SK-N-SH (cell line): ENCODE results near the gene SFXN5. TPM values are rescaled to one million over a fixed set of nuclear protein-coding genes. Genes with fewer than 3 reads are reported as not detected.

Experiments used
- CTCF ChIA-PET: fragments of 300-600, 350-600 bp; formaldehyde crosslinking; extraction: SDS; loops from one replicate; lab custom pipeline; 2021; lab: Yijun Ruan, JAX
- POLR2A ChIA-PET: fragments of 350-600 bp; sonication (Branson Sonifier 250); formaldehyde crosslinking; extraction: SDS; loops from one replicate; lab custom pipeline; 2020; ENCODE audit warnings: antibody characterized with exemption, inconsistent platforms; lab: Yijun Ruan, JAX
- DNase-seq: peaks from one replicate; pipeline ENCODE4 v3.0.0; 2012
- H2AFZ ChIP-seq: fragments of 200-600 bp; sonication (generic); 2 replicates; pipeline ENCODE4 v1.8.1; 2016; ENCODE audit warnings: antibody characterized with exemption, mild to moderate bottlenecking, low read depth
- H3F3A ChIP-seq: fragments of 200-600 bp; sonication (generic); replicated peaks from 2 replicates; pipeline ENCODE3; 2016; ENCODE audit warnings: antibody characterized with exemption, mild to moderate bottlenecking; ENCODE audit not compliant: insufficient read depth
- H3K27ac ChIP-seq, 2 experiments: fragments of 200-500 bp in 1 of 2; fragments of 200-600 bp in 1 of 2; sonication (Bioruptor generic) in 1 of 2; sonication (generic), shearing (Covaris generic) in 1 of 2; 2 replicates each; pipeline versions ENCODE4 v1.5.1 to v1.6.1; 2014 to 2016; ENCODE audit warnings: low read depth in 2 of 2, inconsistent platforms in 1 of 2, low read length in 1 of 2, mild to moderate bottlenecking in 1 of 2, mixed read lengths in 1 of 2
- H3K27me3 ChIP-seq: fragments of 200-600 bp; sonication (generic), shearing (Covaris generic); 2 replicates; pipeline ENCODE4 v1.6.1; 2016; ENCODE audit warnings: mixed run types; ENCODE audit not compliant: insufficient read depth
- H3K36me3 ChIP-seq, 2 experiments: fragments of 200-500 bp in 1 of 2; fragments of 200-600 bp in 1 of 2; sonication (Bioruptor generic) in 1 of 2; sonication (generic) in 1 of 2; replicated peaks in 1 of 2; 2 replicates each; pipeline versions ENCODE3 to v1.5.1; 2014 to 2016; ENCODE audit warnings: low read length in 1 of 2, mild to moderate bottlenecking in 1 of 2; ENCODE audit not compliant: insufficient read depth in 2 of 2, control insufficient read depth in 1 of 2
- H3K4me1 ChIP-seq, 2 experiments: fragments of 200-500 bp in 1 of 2; fragments of 200-600 bp in 1 of 2; sonication (Bioruptor generic) in 1 of 2; sonication (generic), shearing (Covaris generic) in 1 of 2; 2 replicates each; pipeline versions ENCODE4 v1.5.1 to v1.6.1; 2014 to 2016; ENCODE audit warnings: low read depth in 1 of 2, low read length in 1 of 2, mixed run types in 1 of 2; ENCODE audit not compliant: insufficient read depth in 2 of 2, control insufficient read depth in 1 of 2
- H3K4me2 ChIP-seq: fragments of 200-600 bp; sonication (generic), shearing (Covaris generic); 2 replicates; pipeline ENCODE4 v1.6.1; 2017; ENCODE audit warnings: mixed run types
- H3K4me3 ChIP-seq, 2 experiments: fragments of 200-500 bp in 1 of 2; fragments of 200-600 bp in 1 of 2; sonication (Bioruptor generic) in 1 of 2; sonication (generic), shearing (Covaris generic) in 1 of 2; 2 replicates each; pipeline versions ENCODE4 v1.5.1 to v1.8.1; 2014 to 2016; ENCODE audit warnings: low read depth in 2 of 2, inconsistent platforms in 1 of 2, low read length in 1 of 2, mild to moderate bottlenecking in 1 of 2, mixed read lengths in 1 of 2, moderate library complexity in 1 of 2
- H3K79me2 ChIP-seq: fragments of 200-600 bp; sonication (generic); 2 replicates; pipeline ENCODE4 v1.8.1; 2017; ENCODE audit warnings: mild to moderate bottlenecking; ENCODE audit not compliant: insufficient read depth
- H3K9ac ChIP-seq: fragments of 200-600 bp; sonication (generic); 2 replicates; pipeline ENCODE4 v1.6.1; 2017; ENCODE audit warnings: mixed run types
- H3K9me2 ChIP-seq: fragments of 200-600 bp; sonication (generic); 2 replicates; pipeline ENCODE4 v1.6.1; 2017; ENCODE audit warnings: mixed run types
- H3K9me3 ChIP-seq: fragments of 200-600 bp; sonication (generic); 2 replicates; pipeline ENCODE4 v1.6.1; 2017; ENCODE audit warnings: mixed run types, mild to moderate bottlenecking, moderate library complexity
- H4K20me1 ChIP-seq: fragments of 200-600 bp; sonication (generic); 2 replicates; pipeline ENCODE4 v1.6.1; 2017; ENCODE audit warnings: mild to moderate bottlenecking, mixed run types; ENCODE audit not compliant: insufficient read depth
- EZH2phosphoT487 ChIP-seq: fragments of 200-600 bp; sonication (generic); IDR thresholded peaks from 2 replicates; pipeline ENCODE4 v1.6.1; 2017; ENCODE audit warnings: low read depth, mixed run types, mild to moderate bottlenecking, antibody characterized with exemption, moderate library complexity, borderline replicate concordance
- FOSL2 ChIP-seq: IDR thresholded peaks from 2 replicates; pipeline ENCODE4 v1.4.0; 2012; ENCODE audit warnings: low read depth, mild to moderate bottlenecking, moderate library complexity, borderline replicate concordance
- FOXJ3 ChIP-seq: sonication (generic); formaldehyde crosslinking; IDR thresholded peaks from 2 replicates; pipeline ENCODE4 v1.5.1; 2020; ENCODE audit warnings: mild to moderate bottlenecking, missing genetic modification reagents
- GATA2 ChIP-seq: sonication (generic); formaldehyde crosslinking; IDR thresholded peaks from 2 replicates; pipeline ENCODE4 v1.5.0; 2020; ENCODE audit warnings: mild to moderate bottlenecking, missing genetic modification reagents
- JUND ChIP-seq: IDR thresholded peaks from 2 replicates; pipeline ENCODE4 v1.4.0; 2012
- MEF2A ChIP-seq: IDR thresholded peaks from 2 replicates; pipeline ENCODE4 v1.4.0; 2012; ENCODE audit warnings: low read depth, borderline replicate concordance
- MXI1 ChIP-seq: IDR thresholded peaks from 2 replicates; pipeline ENCODE4 v1.6.1; 2012; ENCODE audit warnings: mild to moderate bottlenecking, low read depth, low read length, improper control_type of control experiment
- NFIC ChIP-seq: IDR thresholded peaks from 2 replicates; pipeline ENCODE4 v1.4.0; 2012; ENCODE audit warnings: borderline replicate concordance
- NRF1 ChIP-seq: IDR thresholded peaks from 2 replicates; pipeline ENCODE4 v1.6.1; 2012; ENCODE audit warnings: low read depth, mild to moderate bottlenecking, low read length
- POLR2AphosphoS5 ChIP-seq: IDR thresholded peaks from 2 replicates; pipeline ENCODE4 v1.6.1; 2012; ENCODE audit warnings: low read depth, low read length
- SIN3A ChIP-seq: IDR thresholded peaks from 2 replicates; pipeline ENCODE4 v1.6.1; 2012; ENCODE audit warnings: low read depth, mild to moderate bottlenecking, low read length, moderate library complexity, borderline replicate concordance
- SMC3 ChIP-seq: IDR thresholded peaks from 2 replicates; pipeline ENCODE4 v1.6.1; 2012; ENCODE audit warnings: low read depth, low read length, improper control_type of control experiment
- TEAD4 ChIP-seq: IDR thresholded peaks from 2 replicates; pipeline ENCODE4 v1.4.0; 2012; ENCODE audit warnings: mild to moderate bottlenecking, borderline replicate concordance; ENCODE audit not compliant: insufficient read depth
- WGBS: methylation state at CpG from one replicate; pipeline ENCODE4 v1.1.6; 2017; ENCODE audit warnings: low lambda C conversion rate; 5-methylcytosine and 5-hydroxymethylcytosine counted together
- polyA plus RNA-seq, 3 experiments: library from polyadenylated mRNA; depleted of rRNA; stranded (reverse); fragments of >200 nt; gene quantifications; 2 replicates each; pipeline ENCODE4 v1.2.3, GENCODE V29; 2012
- TF ChIP-seq, protein P1 (sequence below): fragments of 200-600 bp; sonication (generic); IDR thresholded peaks from 2 replicates; pipeline ENCODE4 v1.6.1; 2017; ENCODE audit warnings: antibody characterized with exemption, mild to moderate bottlenecking, moderate library complexity
- TF ChIP-seq, protein P2 (sequence below): fragments of 150-350 bp; IDR thresholded peaks from 2 replicates; pipeline ENCODE4 v1.6.1; 2016; ENCODE audit warnings: mild to moderate bottlenecking, low read depth, low read length
- TF ChIP-seq, protein P3 (sequence below): IDR thresholded peaks from 2 replicates; pipeline ENCODE4 v1.4.0; 2012; ENCODE audit warnings: low read depth
- TF ChIP-seq, protein P4 (sequence below): IDR thresholded peaks from 2 replicates; pipeline ENCODE4 v1.4.0; 2012; ENCODE audit warnings: low read depth, borderline replicate concordance

Gene SFXN5
- polyA plus RNA-seq, 1 of the 3 experiments (the other 2 are of a cell fraction), result 9.9 TPM

DNA sequence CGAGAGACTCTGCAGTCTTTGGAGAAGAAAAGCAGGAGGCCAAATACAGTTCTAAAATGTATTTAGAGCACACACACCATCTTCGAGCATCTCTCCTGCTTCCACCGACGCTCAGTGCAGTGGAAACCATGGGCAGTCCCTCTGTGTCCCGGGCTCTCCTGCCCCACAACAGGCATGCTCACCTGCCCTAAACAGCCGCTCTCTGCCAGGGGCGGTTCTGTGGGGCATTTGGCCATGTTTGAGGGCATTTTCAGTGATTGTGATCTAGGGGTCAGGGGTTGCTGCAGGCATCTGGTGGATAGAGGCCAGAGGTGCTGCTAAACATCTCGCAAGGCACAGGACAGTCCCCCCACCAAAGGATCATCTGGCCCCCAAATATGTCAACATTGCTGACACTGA, 98.4 kb downstream of the SFXN5 start:
- Histone ChIP-seq H3F3A (no peaks in the 10 kb centered on the region), H3K27ac (no peak overlapping the region), H3K4me3 (no peak overlapping the region; a peak in 1 of 4 replicates), H3K9ac (no peak overlapping the region), H3K4me2 (no peak overlapping the region), H3K79me2 (no peaks in the 10 kb centered on the region), H3K9me3 (no peaks in the 10 kb centered on the region), H4K20me1 (no peaks in the 10 kb centered on the region), H3K9me2 (no peaks in the 10 kb centered on the region), H3K36me3 (no peaks in the 10 kb centered on the region), H3K27me3 (no peaks in the 10 kb centered on the region), H2AFZ (no peak overlapping the region), H3K4me1 (peaks cover 0 to 15% of the 10 kb centered on the region in 2 experiments; a peak in 1 of 4 replicates)
- TF ChIP-seq, protein P1, sequence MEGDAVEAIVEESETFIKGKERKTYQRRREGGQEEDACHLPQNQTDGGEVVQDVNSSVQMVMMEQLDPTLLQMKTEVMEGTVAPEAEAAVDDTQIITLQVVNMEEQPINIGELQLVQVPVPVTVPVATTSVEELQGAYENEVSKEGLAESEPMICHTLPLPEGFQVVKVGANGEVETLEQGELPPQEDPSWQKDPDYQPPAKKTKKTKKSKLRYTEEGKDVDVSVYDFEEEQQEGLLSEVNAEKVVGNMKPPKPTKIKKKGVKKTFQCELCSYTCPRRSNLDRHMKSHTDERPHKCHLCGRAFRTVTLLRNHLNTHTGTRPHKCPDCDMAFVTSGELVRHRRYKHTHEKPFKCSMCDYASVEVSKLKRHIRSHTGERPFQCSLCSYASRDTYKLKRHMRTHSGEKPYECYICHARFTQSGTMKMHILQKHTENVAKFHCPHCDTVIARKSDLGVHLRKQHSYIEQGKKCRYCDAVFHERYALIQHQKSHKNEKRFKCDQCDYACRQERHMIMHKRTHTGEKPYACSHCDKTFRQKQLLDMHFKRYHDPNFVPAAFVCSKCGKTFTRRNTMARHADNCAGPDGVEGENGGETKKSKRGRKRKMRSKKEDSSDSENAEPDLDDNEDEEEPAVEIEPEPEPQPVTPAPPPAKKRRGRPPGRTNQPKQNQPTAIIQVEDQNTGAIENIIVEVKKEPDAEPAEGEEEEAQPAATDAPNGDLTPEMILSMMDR, result no peak
- no peak for TF ChIP-seq FOXJ3 (CRISPR knock-in tag)
- no peak for TF ChIP-seq GATA2 (CRISPR knock-in tag)
- no peak for TF ChIP-seq JUND
- no peak for TF ChIP-seq POLR2AphosphoS5
- TF ChIP-seq MEF2A, result no peak
- TF ChIP-seq MXI1, result no peak
- TF ChIP-seq EZH2phosphoT487, result no peak
- POLR2A ChIA-PET, result no interaction called here
- 82% methylated on average over 8 of the region's 8 CpGs for WGBS
- DNase-seq, result no peak
- CTCF ChIA-PET, result interaction anchor here (0.7 to 5.8 kb wide), 25 partner anchors 10 to 219 kb away, joined by 3 to 115 read pairs (median 7); partner anchors contain the start of genes EMX1 and SPR

DNA sequence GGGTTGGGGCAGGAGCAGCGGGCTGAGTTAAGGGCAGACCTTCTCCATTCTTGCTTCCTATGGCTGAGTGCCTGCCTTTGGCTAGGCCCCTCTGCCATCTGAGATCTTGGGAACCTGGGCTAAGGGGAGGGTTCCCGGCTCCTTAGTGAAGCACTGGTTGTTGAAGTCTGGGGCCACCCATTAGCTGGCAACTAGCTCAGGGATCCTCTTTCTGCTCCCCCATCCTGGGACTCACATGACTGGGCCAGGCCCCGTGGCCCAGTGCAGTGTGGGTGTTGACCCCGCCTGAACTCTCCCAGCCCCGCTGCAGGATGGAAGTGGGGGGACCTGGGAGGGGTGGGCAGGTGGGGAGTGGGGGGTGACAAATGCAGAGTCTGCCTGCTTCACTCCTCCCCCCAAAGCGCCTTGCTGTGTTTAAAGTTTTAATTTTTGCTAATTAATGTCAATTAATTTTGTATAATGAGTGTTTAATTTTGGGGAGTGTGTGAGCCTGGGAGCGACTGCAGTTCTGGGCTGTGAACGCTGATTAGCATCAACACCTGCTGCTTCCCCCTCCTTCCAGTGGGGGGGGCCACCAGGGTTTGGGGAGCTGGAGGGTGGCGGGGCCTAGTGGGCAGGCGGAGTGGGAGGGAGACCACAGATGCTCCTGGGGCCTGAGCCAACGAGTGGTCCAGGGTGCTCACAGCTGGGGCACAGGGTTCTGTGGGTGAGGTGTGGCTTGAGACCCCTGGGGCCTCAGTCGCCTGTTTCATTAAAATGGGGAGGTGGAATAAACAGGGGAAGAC, 99.0 kb downstream of the SFXN5 start:
- no peaks in the 10 kb centered on the region for H3K27me3 ChIP-seq
- no peak overlapping the region for H2AFZ ChIP-seq
- H3K79me2 ChIP-seq, result no peaks in the 10 kb centered on the region
- no peaks in the 10 kb centered on the region for H3K36me3 ChIP-seq
- no peaks in the 10 kb centered on the region for H3F3A ChIP-seq
- no peak overlapping the region for H3K4me3 ChIP-seq
- no peaks in the 10 kb centered on the region for H4K20me1 ChIP-seq
- no peak for DNase-seq
- ChIA-PET POLR2A (no interaction called here), CTCF (interaction anchor here (0.7 to 5.8 kb wide), 23 partner anchors 9 to 189 kb away, joined by 3 to 115 read pairs (median 7); partner anchors contain the start of genes EMX1 and SPR)
- H3K27ac ChIP-seq, result no peak overlapping the region
- no peak overlapping the region for H3K9ac ChIP-seq
- WGBS, result 96% methylated on average over 7 of the region's 12 CpGs
- no peak overlapping the region for H3K4me2 ChIP-seq
- peaks cover 0 to 15% of the 10 kb centered on the region in 2 experiments; a peak in 1 of 4 replicates for H3K4me1 ChIP-seq
- H3K9me3 ChIP-seq, result no peaks in the 10 kb centered on the region
- H3K9me2 ChIP-seq, result no peaks in the 10 kb centered on the region
- TF ChIP-seq NRF1 (no peak), SMC3 (no peak), JUND (no peak), POLR2AphosphoS5 (no peak), TEAD4 (no peak), MXI1 (no peak), FOSL2 (no peak), SIN3A (no peak), NFIC (no peak)
- TF ChIP-seq, protein P2, sequence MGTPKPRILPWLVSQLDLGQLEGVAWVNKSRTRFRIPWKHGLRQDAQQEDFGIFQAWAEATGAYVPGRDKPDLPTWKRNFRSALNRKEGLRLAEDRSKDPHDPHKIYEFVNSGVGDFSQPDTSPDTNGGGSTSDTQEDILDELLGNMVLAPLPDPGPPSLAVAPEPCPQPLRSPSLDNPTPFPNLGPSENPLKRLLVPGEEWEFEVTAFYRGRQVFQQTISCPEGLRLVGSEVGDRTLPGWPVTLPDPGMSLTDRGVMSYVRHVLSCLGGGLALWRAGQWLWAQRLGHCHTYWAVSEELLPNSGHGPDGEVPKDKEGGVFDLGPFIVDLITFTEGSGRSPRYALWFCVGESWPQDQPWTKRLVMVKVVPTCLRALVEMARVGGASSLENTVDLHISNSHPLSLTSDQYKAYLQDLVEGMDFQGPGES, result no peak
- TF ChIP-seq, protein P3, sequence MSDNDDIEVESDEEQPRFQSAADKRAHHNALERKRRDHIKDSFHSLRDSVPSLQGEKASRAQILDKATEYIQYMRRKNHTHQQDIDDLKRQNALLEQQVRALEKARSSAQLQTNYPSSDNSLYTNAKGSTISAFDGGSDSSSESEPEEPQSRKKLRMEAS, result no peak
- TF ChIP-seq, protein P4, sequence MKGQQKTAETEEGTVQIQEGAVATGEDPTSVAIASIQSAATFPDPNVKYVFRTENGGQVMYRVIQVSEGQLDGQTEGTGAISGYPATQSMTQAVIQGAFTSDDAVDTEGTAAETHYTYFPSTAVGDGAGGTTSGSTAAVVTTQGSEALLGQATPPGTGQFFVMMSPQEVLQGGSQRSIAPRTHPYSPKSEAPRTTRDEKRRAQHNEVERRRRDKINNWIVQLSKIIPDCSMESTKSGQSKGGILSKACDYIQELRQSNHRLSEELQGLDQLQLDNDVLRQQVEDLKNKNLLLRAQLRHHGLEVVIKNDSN, result no peak
- TF ChIP-seq, protein P1, result no peak
